Testis (tissue), 3 donors: ENCODE data around the gene CPSF4. TPM values are rescaled to one million over a fixed set of nuclear protein-coding genes. Genes with fewer than 3 reads are reported as not detected.
"Not testable (repeated sequence)": the region's sequence is repeated elsewhere in the genome, so short reads cannot be mapped to it uniquely, and the experiment has no call there.

Experiments used
- DNase-seq: peaks from one replicate; pipeline ENCODE4 v3.0.0-alpha.2; 2019
- H3K27ac ChIP-seq, 2 donors: fragments of 200-600 bp; sonication (generic); one replicate each; pipeline ENCODE4 v1.5.1; 2019
- H3K27me3 ChIP-seq: fragments of 200-600 bp; sonication (generic); one replicate; pipeline ENCODE4 v1.5.1; 2019
- H3K36me3 ChIP-seq: fragments of 200-600 bp; sonication (generic); one replicate; pipeline ENCODE4 v1.5.1; 2017; ENCODE audit warnings: low read depth; ENCODE audit errors: missing control alignments
- H3K4me1 ChIP-seq: fragments of 200-600 bp; sonication (generic); one replicate; pipeline ENCODE4 v1.5.1; 2019
- H3K4me3 ChIP-seq, 2 donors: fragments of 200-600 bp; sonication (generic); one replicate each; pipeline ENCODE4 v1.5.1; 2017 to 2019
- H3K9me3 ChIP-seq: fragments of 200-600 bp; sonication (generic); one replicate; pipeline ENCODE4 v1.5.1; 2017
- CTCF ChIP-seq, 3 experiments: fragments of 450-650 bp in 2 of 3; fragments of 200-600 bp in 1 of 3; sonication (generic) in 1 of 3; IDR thresholded peaks; one replicate each; pipeline ENCODE4 v1.5.1; 2016 to 2019; ENCODE audit warnings: antibody characterized with exemption in 3 of 3, mild to moderate bottlenecking in 2 of 3, moderate library complexity in 1 of 3
- POLR2A ChIP-seq: fragments of 450-650 bp; IDR thresholded peaks from one replicate; pipeline ENCODE4 v1.6.1; 2017; ENCODE audit warnings: antibody characterized with exemption, mild to moderate bottlenecking, moderate library complexity
- WGBS, 2 donors: methylation state at CpG; one replicate each; pipeline ENCODE4 v1.1.5; 2018; 5-methylcytosine and 5-hydroxymethylcytosine counted together
- intact Hi-C: fragments of 100-400 bp; cut with DNase I; formaldehyde crosslinking; loops from one replicate; pipeline ENCODE4 v1.15.1; 2023; ENCODE audit warnings: low total_unique reads
- polyA plus RNA-seq: library from polyadenylated mRNA; stranded (reverse); fragments of 350-450 nt; fragmentation: Illumina TruSeq; extraction: RNeasy Lipid Tissue Mini Kit (QIAGEN cat#74804); gene quantifications from one replicate; pipeline ENCODE4 v1.2.3, GENCODE V29; 2014; ENCODE audit warnings: low read depth, low replicate concordance; ENCODE audit not compliant: insufficient read depth
- total RNA-seq, 2 donors: library from RNA; depleted of rRNA; stranded (reverse); fragments of >200 nt; gene quantifications; one replicate each; pipeline ENCODE4 v1.2.3, GENCODE V29; 2016

CPSF4 gene
- total and polyA plus RNA-seq, 3 donors from 2014 or later = 82.4 to 130 (median 107) TPM

GRCh38 chr7:99500637-99501009, 61.9 kb downstream of the CPSF4 start:
- H3K27me3 ChIP-seq = no peaks in the 10 kb centered on the region
- peak overlapping the region; percentile 86 to 91 for H3K27ac ChIP-seq
- no peaks in the 10 kb centered on the region for H3K36me3 ChIP-seq
- no peak for DNase-seq
- no peaks in the 10 kb centered on the region for H3K9me3 ChIP-seq
- intact Hi-C loops = loop anchor here (10.0 kb wide), 1 partner anchor 54 kb away; the partner anchor contains the start of genes FAM200A and ZNF655
- TF ChIP-seq POLR2A (no peak), CTCF (IDR thresholded peaks at IDR 0.05) (no peak)
- 31 to 38% methylated on average over 16 of the region's 16 CpGs for WGBS, 2 donors
- H3K4me1 ChIP-seq = peaks cover 12% of the 10 kb centered on the region
- peak overlapping the region; percentile 83 to 96 for H3K4me3 ChIP-seq

DNA sequence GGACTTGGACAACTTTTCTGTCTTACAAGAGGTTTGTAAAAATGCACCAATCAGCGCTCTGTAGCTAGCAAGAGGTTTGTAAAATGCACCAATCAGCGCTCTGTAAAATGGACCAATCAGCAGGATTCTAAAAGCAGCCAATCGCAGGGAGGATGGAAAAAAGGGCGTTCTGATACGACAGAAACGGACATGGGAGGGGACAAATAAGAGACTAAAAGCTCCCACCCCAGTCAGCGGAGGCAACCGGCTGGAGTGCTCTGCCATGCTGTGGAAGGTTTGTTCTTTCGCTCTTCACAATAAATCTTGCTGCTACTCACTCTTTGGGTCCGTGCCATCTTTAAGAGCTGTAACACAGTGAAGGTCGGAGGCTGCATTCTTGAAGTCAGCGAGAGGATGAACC, 62.5 kb downstream of the CPSF4 start:
- H3K9me3 ChIP-seq = not testable (repeated sequence)
- peaks cover 18% of the 10 kb centered on the region for H3K4me1 ChIP-seq

GRCh38 chr7:99504281-99504602, 65.5 kb downstream of the CPSF4 start:
- H3K4me3 ChIP-seq = peak overlapping the region; percentile 76 to 86
- H3K36me3 ChIP-seq = no peaks in the 10 kb centered on the region
- intact Hi-C loops = loop anchor here (10.0 kb wide), 1 partner anchor 51 kb away; the partner anchor contains the start of genes FAM200A and ZNF655
- no peaks in the 10 kb centered on the region for H3K9me3 ChIP-seq
- 7% methylated on average over 16 to 19 of the region's 19 CpGs for WGBS, 2 donors
- H3K27ac ChIP-seq = peak overlapping the region; percentile 94 to 96
- TF ChIP-seq POLR2A (no peak), CTCF (IDR thresholded peaks at IDR 0.05) (no peak)
- H3K27me3 ChIP-seq = no peaks in the 10 kb centered on the region
- no peak for DNase-seq
- H3K4me1 ChIP-seq = peaks cover 17% of the 10 kb centered on the region

More for the DNA sequence above, 62.5 kb downstream of the CPSF4 start:
- intact Hi-C loops = loop anchor here (10.0 kb wide), 1 partner anchor 54 kb away; the partner anchor contains the start of genes FAM200A and ZNF655
- H3K27ac ChIP-seq, H3K27me3 ChIP-seq, H3K36me3 ChIP-seq: not testable (repeated sequence)
- DNase-seq = peak; percentile 74
- WGBS, 2 donors = 63 to 73% methylated on average over 12 of the region's 12 CpGs
- H3K4me3 ChIP-seq = peak overlapping the region in 1 of 2 donors; percentile 96

DNA sequence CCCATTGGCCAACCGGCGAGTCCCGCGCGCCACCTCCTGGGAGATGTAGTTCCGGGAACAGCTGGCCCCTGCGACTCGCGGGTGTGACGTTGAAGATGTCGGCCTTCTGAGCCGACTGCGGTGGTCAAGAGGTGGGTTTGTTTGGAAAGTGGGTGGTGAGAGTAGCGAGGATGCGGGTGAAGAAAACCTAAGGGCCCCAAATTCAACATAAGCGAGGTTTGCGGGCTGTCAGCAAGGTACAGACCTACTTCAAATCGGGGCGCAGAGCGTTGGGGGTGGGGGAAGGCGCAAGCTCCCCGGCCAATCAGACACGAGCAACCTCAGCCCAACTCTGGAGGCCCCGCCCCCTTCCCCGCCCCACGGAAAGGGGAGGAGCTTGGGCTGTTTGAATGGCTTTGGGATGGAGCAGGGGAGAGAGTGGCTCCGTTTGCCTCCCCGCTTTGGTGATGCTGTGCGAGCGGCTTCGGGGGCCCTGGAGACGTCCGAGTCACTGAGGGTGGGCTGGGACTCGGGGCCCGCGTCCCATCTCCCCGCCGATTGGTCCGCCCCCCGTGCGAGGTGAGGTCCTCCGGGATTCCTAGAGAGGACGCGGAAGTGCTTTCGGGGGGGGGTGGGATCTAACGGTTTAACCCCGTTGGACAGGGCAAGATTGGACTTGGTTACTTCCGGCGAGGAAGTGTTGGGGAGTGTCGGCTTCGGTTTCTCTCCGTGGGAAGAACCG, 66.0 kb downstream of the CPSF4 start, which contains the start of gene ZKSCAN5:
ZKSCAN5 (plus strand) TSS at position 60 of the 721 bp plus-strand sequence. CDS start 1,383 bp downstream, outside the sequence.
- Histone ChIP-seq H3K36me3 (no peaks in the 10 kb centered on the region), H3K4me3 (peak within 1 kb of the TSS; percentile 76 to 86), H3K27me3 (no peaks in the 10 kb centered on the region), H3K27ac (peak within 1 kb of the TSS; percentile 94 to 96), H3K9me3 (no peaks in the 10 kb centered on the region), H3K4me1 (peaks cover 17% of the 10 kb centered on the region)
- 1 to 4% methylated on average over 20 to 53 of the region's 53 CpGs for WGBS, 2 donors
- intact Hi-C loops = loop anchor here (10.0 kb wide), 1 partner anchor 50 kb away; the partner anchor contains the start of genes FAM200A and ZNF655
- no peak for TF ChIP-seq CTCF (IDR thresholded peaks at IDR 0.05)
- TF ChIP-seq POLR2A = no peak
- DNase-seq = peak; percentile 99

- no peak for DNase-seq
These were observed 66.5 kb downstream of the CPSF4 start for GRCh38 chr7:99505324-99505662.

More at GRCh38 chr7:99505324-99505662, 66.5 kb downstream of the CPSF4 start:
- H3K4me1 ChIP-seq = peaks cover 17% of the 10 kb centered on the region
- H3K9me3 ChIP-seq = no peaks in the 10 kb centered on the region
- H3K36me3 ChIP-seq = no peaks in the 10 kb centered on the region
- 1 to 4% methylated on average over 7 to 11 of the region's 11 CpGs for WGBS, 2 donors
- no peaks in the 10 kb centered on the region for H3K27me3 ChIP-seq
- H3K27ac ChIP-seq = peak overlapping the region; percentile 94 to 96
- TF ChIP-seq POLR2A (no peak), CTCF (IDR thresholded peaks at IDR 0.05) (no peak)
- H3K4me3 ChIP-seq = peak overlapping the region; percentile 76 to 86
- intact Hi-C loops = loop anchor here (10.0 kb wide), 1 partner anchor 50 kb away; the partner anchor contains the start of genes FAM200A and ZNF655

Other genes starting within 250 kb of the CPSF4 start
- gene KPNA7, start 230.8 kb upstream of the CPSF4 start, total RNA-seq = under 1 TPM in 1 of 2 donors, not detected in 1; 0.99 TPM
- gene KPNA7, start 230.8 kb upstream of the CPSF4 start, polyA plus RNA-seq = not detected
- gene MYH16, start 166.1 kb upstream of the CPSF4 start, total RNA-seq = 1 to 10 TPM; 1.5 to 2.0 TPM
- gene MYH16, start 166.1 kb upstream of the CPSF4 start, polyA plus RNA-seq = 2.1 TPM
- 100 to 1,000 TPM in 1 of 2 donors, 10 to 100 TPM in 1; 91.8 to 120 TPM for gene ARPC1A, start 113.0 kb upstream of the CPSF4 start, total RNA-seq
- gene ARPC1A, start 113.0 kb upstream of the CPSF4 start, polyA plus RNA-seq = 117 TPM
- 10 to 100 TPM; 50.5 to 64.9 TPM for gene ARPC1B, start 64.2 kb upstream of the CPSF4 start, total RNA-seq
- gene ARPC1B, start 64.2 kb upstream of the CPSF4 start, polyA plus RNA-seq = 64.6 TPM
- 10 to 100 TPM; 50.5 to 74.0 TPM for gene PDAP1, start 30.3 kb upstream of the CPSF4 start, total RNA-seq
- gene PDAP1, start 30.3 kb upstream of the CPSF4 start, polyA plus RNA-seq = 126 TPM
- 100 to 1,000 TPM in 1 of 2 donors, 10 to 100 TPM in 1; 91.2 to 123 TPM for gene BUD31, start 30.0 kb upstream of the CPSF4 start, total RNA-seq
- 174 TPM for gene BUD31, start 30.0 kb upstream of the CPSF4 start, polyA plus RNA-seq
- gene PTCD1, start 145 bp upstream of the CPSF4 start, total RNA-seq = 10 to 100 TPM; 13.6 to 14.4 TPM
- 6.1 TPM for gene PTCD1, start 145 bp upstream of the CPSF4 start, polyA plus RNA-seq
- 100 to 1,000 TPM; 582 to 769 TPM for gene ATP5MF, start 27.2 kb downstream of the CPSF4 start, total RNA-seq
- gene ATP5MF, start 27.2 kb downstream of the CPSF4 start, polyA plus RNA-seq = 594 TPM
- gene ZNF789, start 33.9 kb downstream of the CPSF4 start, total RNA-seq = 10 to 100 TPM; 26.2 to 32.0 TPM
- 30.9 TPM for gene ZNF789, start 33.9 kb downstream of the CPSF4 start, polyA plus RNA-seq
- gene ZNF394, start 61.3 kb downstream of the CPSF4 start, total RNA-seq = 10 to 100 TPM; 45.3 to 65.0 TPM
- 24.6 TPM for gene ZNF394, start 61.3 kb downstream of the CPSF4 start, polyA plus RNA-seq
- 10 to 100 TPM; 19.9 to 24.9 TPM for gene ZKSCAN5, start 65.7 kb downstream of the CPSF4 start, total RNA-seq
- 24.7 TPM for gene ZKSCAN5, start 65.7 kb downstream of the CPSF4 start, polyA plus RNA-seq
- gene FAM200A, start 113.2 kb downstream of the CPSF4 start, total RNA-seq = 10 to 100 TPM in 1 of 2 donors, 1 to 10 TPM in 1; 9.2 to 11.5 TPM
- 11.4 TPM for gene FAM200A, start 113.2 kb downstream of the CPSF4 start, polyA plus RNA-seq
- 100 to 1,000 TPM; 120 to 149 TPM for gene ZNF655, start 119.7 kb downstream of the CPSF4 start, total RNA-seq
- 45.9 TPM for gene ZNF655, start 119.7 kb downstream of the CPSF4 start, polyA plus RNA-seq
- 10 to 100 TPM; 57.0 to 62.1 TPM for gene TMEM225B, start 159.3 kb downstream of the CPSF4 start, total RNA-seq
- 406 TPM for gene TMEM225B, start 159.3 kb downstream of the CPSF4 start, polyA plus RNA-seq
- 10 to 100 TPM; 31.0 to 36.0 TPM for gene ZSCAN25, start 178.0 kb downstream of the CPSF4 start, total RNA-seq
- gene ZSCAN25, start 178.0 kb downstream of the CPSF4 start, polyA plus RNA-seq = 14.1 TPM
- gene CYP3A5, start 241.1 kb downstream of the CPSF4 start, total RNA-seq = under 1 TPM; 0.12 to 0.63 TPM
- gene CYP3A5, start 241.1 kb downstream of the CPSF4 start, polyA plus RNA-seq = 0.55 TPM